Transverse colon (tissue), 4 donors: ENCODE results near the gene VPS26A.

ENCODE experiments used
- CTCF ChIP-seq, 5 experiments: fragments of 200-600 bp in 3 of 5; fragments of 450-650 bp in 2 of 5; sonication (generic) in 3 of 5; IDR thresholded peaks; 1 replicate in 2 of 5; 2 replicates in 3 of 5; pipeline ENCODE4 v1.5.1; 2016 to 2017; ENCODE audit warnings: antibody characterized with exemption in 5 of 5, inconsistent platforms in 3 of 5, mild to moderate bottlenecking in 2 of 5, moderate library complexity in 1 of 5
- EP300 ChIP-seq: sonication (generic); formaldehyde crosslinking; IDR thresholded peaks from one replicate; pipeline ENCODE4 v1.6.1; 2017; ENCODE audit warnings: antibody characterized with exemption, low read depth
- POLR2A ChIP-seq: fragments of 450-650 bp; IDR thresholded peaks from one replicate; pipeline ENCODE4 v1.6.1; 2016; ENCODE audit warnings: antibody characterized with exemption, mild to moderate bottlenecking, moderate library complexity
- POLR2AphosphoS5 ChIP-seq, 3 donors: sonication (generic); formaldehyde crosslinking; IDR thresholded peaks; one replicate each; pipeline ENCODE4 v1.6.1; 2016; ENCODE audit warnings: antibody characterized with exemption in 3 of 3

GRCh38 chr10:69142983-69143382 lies 19.0 kb downstream of the VPS26A start:
- TF ChIP-seq CTCF (IDR thresholded peaks at IDR 0.05) (no peak), POLR2A (no peak), EP300 (no peak), POLR2AphosphoS5 (IDR thresholded peaks at IDR 0.05) (no peak)
